Measurements from ENCODE around the gene MSI2.

MSI2 gene

DNA sequence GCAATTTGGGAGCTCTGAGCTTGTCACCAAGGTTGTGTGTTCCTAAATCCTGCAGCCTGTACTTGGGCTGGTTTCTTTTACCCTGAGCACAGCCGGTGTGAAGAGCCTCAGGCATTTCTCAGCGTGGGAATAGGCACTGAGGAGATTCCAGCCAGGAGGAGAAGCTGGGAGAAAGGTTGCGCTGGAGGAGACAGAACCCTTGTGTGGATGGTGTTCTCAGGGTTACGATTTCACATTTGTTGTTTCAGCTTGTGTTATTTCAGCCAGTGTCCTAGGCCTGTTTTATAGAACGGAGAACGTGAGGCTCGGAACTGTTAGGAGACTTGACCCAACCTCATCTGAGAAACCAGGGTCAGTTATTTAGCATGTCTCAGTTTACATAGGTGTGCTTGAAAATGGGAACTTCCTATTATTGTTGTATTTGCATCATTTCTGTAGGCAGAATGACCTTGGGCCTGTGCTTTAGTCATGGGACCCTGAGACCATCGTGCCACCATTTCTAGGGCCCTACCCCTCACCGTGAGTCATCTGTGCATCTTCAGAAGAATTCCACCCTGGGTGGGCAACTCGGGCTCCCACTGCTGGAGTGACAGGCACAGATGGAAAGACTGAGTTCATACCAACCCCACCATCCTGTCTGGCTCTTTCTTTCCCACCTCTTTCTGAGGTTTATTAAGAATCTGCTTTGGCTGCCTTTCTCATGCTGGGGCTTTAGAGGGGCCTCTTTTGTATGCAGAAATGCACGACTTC lies 134.9 kb downstream of the MSI2 start:
- TF ChIP-seq FOXA1 (IDR thresholded peaks at IDR 0.05) (no peak), HDGF (IDR thresholded peaks at IDR 0.05; ENCODE audit: borderline replicate concordance) (no peak), LEF1 (IDR thresholded peaks at IDR 0.05; ENCODE audit: borderline replicate concordance) (no peak)
- no peak for DNase-seq (ENCODE audit: extremely low spot score)
- ChIA-PET POLR2A (no interaction called here), CTCF (no interaction called here)

DNA sequence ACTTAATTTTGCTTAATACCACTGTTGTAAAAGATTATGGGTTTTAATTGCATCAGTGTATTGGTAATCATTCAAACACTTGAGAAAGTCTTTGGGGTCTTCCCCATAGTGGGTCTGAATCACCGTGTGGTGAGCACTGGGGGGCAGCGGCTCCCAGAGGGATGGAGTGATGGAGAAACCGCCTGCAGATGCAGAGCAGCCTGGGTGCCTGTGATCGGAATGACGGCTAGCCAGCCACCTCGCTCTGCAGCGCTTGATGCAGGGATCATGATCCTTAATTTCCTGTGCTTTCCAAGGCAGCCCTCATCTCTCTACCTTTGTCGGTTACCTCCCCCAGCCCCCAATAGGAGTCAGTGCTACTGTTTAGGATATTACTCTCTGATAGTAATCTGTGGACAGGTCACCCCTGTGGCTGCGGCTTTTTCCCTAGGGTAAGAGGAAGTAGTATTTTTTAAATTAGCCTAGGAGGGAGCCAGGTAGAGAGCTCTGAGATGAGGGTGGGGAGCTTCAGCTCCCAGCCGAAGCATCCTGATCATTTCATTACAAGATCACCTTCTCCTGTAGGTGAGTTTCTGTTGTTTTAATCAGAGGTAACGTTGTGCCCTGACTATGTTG lies 135.6 kb downstream of the MSI2 start:
- TF ChIP-seq BHLHE40 (IDR thresholded peaks at IDR 0.05; ENCODE audit: borderline replicate concordance) (no peak), NFRKB (IDR thresholded peaks at IDR 0.05) (no peak), FOXM1 (IDR thresholded peaks at IDR 0.05; ENCODE audit: borderline replicate concordance) (no peak), ZNF384 (IDR thresholded peaks at IDR 0.05) (no peak), ARNT (IDR thresholded peaks at IDR 0.05) (no peak), HDGF (IDR thresholded peaks at IDR 0.05; ENCODE audit: borderline replicate concordance) (no peak), SUZ12 (IDR thresholded peaks at IDR 0.05) (no peak), FOXK2 (IDR thresholded peaks at IDR 0.05) (no peak), LEF1 (IDR thresholded peaks at IDR 0.05; ENCODE audit: borderline replicate concordance) (no peak), TARDBP (IDR thresholded peaks at IDR 0.05) (no peak), FOXA1 (IDR thresholded peaks at IDR 0.05) (no peak), L3MBTL2 (conservative IDR thresholded peaks at IDR 0.05) (no peak), ELF4 (IDR thresholded peaks at IDR 0.05) (no peak), SP1 (IDR thresholded peaks at IDR 0.05) (no peak), CTBP1 (IDR thresholded peaks at IDR 0.05; ENCODE audit: borderline replicate concordance) (no peak)
- TF ChIP-seq, protein P1, sequence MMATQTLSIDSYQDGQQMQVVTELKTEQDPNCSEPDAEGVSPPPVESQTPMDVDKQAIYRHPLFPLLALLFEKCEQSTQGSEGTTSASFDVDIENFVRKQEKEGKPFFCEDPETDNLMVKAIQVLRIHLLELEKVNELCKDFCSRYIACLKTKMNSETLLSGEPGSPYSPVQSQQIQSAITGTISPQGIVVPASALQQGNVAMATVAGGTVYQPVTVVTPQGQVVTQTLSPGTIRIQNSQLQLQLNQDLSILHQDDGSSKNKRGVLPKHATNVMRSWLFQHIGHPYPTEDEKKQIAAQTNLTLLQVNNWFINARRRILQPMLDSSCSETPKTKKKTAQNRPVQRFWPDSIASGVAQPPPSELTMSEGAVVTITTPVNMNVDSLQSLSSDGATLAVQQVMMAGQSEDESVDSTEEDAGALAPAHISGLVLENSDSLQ (IDR thresholded peaks at IDR 0.05), result no peak
- ChIA-PET POLR2A (no interaction called here), CTCF (no interaction called here)
- DNase-seq (ENCODE audit: extremely low spot score), result no peak

DNA sequence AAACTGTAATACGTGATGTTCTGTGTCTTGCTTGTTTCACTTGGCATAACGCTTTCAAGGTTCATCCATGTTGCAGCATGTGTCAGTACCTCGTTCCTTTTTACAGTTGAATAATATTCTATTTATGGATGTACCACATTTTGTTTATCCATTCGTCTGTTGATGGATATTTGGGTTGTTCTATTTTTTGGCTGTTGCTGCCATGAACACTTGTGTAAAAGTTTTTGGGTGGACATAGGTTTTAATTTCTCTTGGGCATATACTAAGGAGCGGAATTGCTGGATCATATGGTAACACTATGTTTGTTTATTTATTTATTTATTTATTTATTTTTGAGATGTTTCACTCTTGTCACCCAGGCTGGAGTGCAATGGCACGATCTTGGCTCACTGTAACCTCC lies 137.0 kb downstream of the MSI2 start:
- POLR2A ChIA-PET, result no interaction called here
- no peak for DNase-seq (ENCODE audit: extremely low spot score)
- CTCF ChIA-PET, result interaction anchor here (0.7 kb wide), 1 partner anchor 28 kb away, joined by 4 read pairs; no protein-coding TSS in a partner anchor
- TF ChIP-seq CTBP1 (IDR thresholded peaks at IDR 0.05; ENCODE audit: borderline replicate concordance) (no peak), L3MBTL2 (conservative IDR thresholded peaks at IDR 0.05) (no peak), SUZ12 (IDR thresholded peaks at IDR 0.05) (no peak), LEF1 (IDR thresholded peaks at IDR 0.05; ENCODE audit: borderline replicate concordance) (no peak), TARDBP (IDR thresholded peaks at IDR 0.05) (no peak), FOXK2 (IDR thresholded peaks at IDR 0.05) (no peak), ARNT (IDR thresholded peaks at IDR 0.05) (no peak), NFRKB (IDR thresholded peaks at IDR 0.05) (no peak), ELF4 (IDR thresholded peaks at IDR 0.05) (no peak), ZNF384 (IDR thresholded peaks at IDR 0.05) (no peak), SP1 (IDR thresholded peaks at IDR 0.05) (no peak), FOXA1 (IDR thresholded peaks at IDR 0.05) (no peak), BHLHE40 (IDR thresholded peaks at IDR 0.05; ENCODE audit: borderline replicate concordance) (no peak), HDGF (IDR thresholded peaks at IDR 0.05; ENCODE audit: borderline replicate concordance) (no peak), FOXM1 (IDR thresholded peaks at IDR 0.05; ENCODE audit: borderline replicate concordance) (no peak)
- TF ChIP-seq, protein P1 (IDR thresholded peaks at IDR 0.05), result no peak

DNA sequence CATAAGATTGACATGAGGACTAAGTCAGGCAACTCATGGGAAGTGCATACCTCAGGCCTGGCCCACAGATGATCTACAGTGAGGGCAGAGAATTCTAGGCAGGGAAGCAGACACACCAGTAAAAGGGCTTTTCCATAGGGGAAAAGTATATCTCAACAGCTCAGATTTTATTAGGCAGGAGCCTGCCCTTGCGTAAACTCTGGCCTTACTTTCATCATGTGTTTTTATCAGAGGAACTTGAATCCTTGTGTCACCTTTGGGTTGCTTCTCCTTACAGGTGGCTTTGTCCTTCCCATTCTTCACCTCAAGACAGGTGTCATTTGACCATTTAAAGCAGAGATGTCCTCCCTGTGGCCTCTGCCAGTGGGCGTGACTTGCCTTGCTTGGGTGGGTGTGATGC lies 138.1 kb downstream of the MSI2 start:
- TF ChIP-seq ZNF384 (IDR thresholded peaks at IDR 0.05) (no peak), NFRKB (IDR thresholded peaks at IDR 0.05) (no peak), SUZ12 (IDR thresholded peaks at IDR 0.05) (no peak), LEF1 (IDR thresholded peaks at IDR 0.05; ENCODE audit: borderline replicate concordance) (no peak), SP1 (IDR thresholded peaks at IDR 0.05) (no peak), TARDBP (IDR thresholded peaks at IDR 0.05) (no peak), HDGF (IDR thresholded peaks at IDR 0.05; ENCODE audit: borderline replicate concordance) (no peak), ELF4 (IDR thresholded peaks at IDR 0.05) (no peak), FOXK2 (IDR thresholded peaks at IDR 0.05) (no peak), FOXA1 (IDR thresholded peaks at IDR 0.05) (no peak)
- TF ChIP-seq, protein P1 (IDR thresholded peaks at IDR 0.05), result no peak
- ChIA-PET CTCF (no interaction called here), POLR2A (no interaction called here)

DNA sequence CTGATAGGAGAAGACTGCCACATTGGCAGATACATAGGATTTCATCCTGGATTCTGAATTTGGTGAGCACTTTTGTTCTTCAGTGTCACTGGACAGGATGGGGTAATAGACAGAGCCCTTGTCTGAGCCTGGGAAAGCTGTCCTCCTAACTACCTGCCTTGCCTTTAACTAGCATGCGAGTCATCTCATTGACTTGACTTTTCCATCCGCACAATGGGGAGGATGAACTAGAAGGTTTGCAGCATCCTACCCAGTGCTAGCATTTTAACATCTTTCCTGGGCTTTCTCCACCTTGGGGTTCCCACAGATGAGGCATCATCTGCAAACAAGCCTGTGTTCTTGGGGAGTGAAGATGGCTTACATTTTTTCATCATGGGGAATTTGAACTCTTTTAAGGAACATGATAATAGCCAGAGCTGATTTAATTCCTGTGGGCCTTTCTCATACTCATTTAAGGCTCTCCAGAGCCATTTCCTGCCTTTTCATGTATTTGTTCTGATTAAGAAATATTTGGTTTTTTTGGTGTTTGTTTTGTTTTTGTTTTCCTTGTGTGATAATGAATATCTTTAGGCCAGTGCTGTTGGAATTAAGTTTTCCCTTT lies 139.5 kb downstream of the MSI2 start:
- POLR2A ChIA-PET, result no interaction called here
- no peak for DNase-seq (ENCODE audit: extremely low spot score)
- CTCF ChIA-PET, result no interaction called here
- no peak for TF ChIP-seq SP1 (IDR thresholded peaks at IDR 0.05)
- TF ChIP-seq TARDBP (IDR thresholded peaks at IDR 0.05), result no peak
- no peak for TF ChIP-seq LEF1 (IDR thresholded peaks at IDR 0.05; ENCODE audit: borderline replicate concordance)
- TF ChIP-seq BHLHE40 (IDR thresholded peaks at IDR 0.05; ENCODE audit: borderline replicate concordance), result no peak
- TF ChIP-seq ELF4 (IDR thresholded peaks at IDR 0.05), result no peak
- TF ChIP-seq ARNT (IDR thresholded peaks at IDR 0.05), result no peak
- TF ChIP-seq L3MBTL2 (conservative IDR thresholded peaks at IDR 0.05), result no peak
- no peak for TF ChIP-seq FOXK2 (IDR thresholded peaks at IDR 0.05)
- TF ChIP-seq FOXM1 (IDR thresholded peaks at IDR 0.05; ENCODE audit: borderline replicate concordance), result no peak
- TF ChIP-seq, protein P1 (IDR thresholded peaks at IDR 0.05), result no peak
- TF ChIP-seq CTBP1 (IDR thresholded peaks at IDR 0.05; ENCODE audit: borderline replicate concordance), result no peak
- TF ChIP-seq NFRKB (IDR thresholded peaks at IDR 0.05), result no peak
- no peak for TF ChIP-seq ZNF384 (IDR thresholded peaks at IDR 0.05)
- no peak for TF ChIP-seq FOXA1 (IDR thresholded peaks at IDR 0.05)
- TF ChIP-seq SUZ12 (IDR thresholded peaks at IDR 0.05), result no peak
- no peak for TF ChIP-seq HDGF (IDR thresholded peaks at IDR 0.05; ENCODE audit: borderline replicate concordance)

More for the DNA sequence above, 138.1 kb downstream of the MSI2 start:
- DNase-seq (ENCODE audit: extremely low spot score), result no peak

Measured in HEK293T (cell line).